CD14-positive monocyte (primary cell): ENCODE data around the gene KIF21B. TPM values are rescaled to one million over a fixed set of nuclear protein-coding genes. Genes with fewer than 3 reads are reported as not detected.

Source experiments
- DNase-seq, 3 donors: peaks; one replicate each; pipeline ENCODE4 v3.0.0-alpha.2; 2011 to 2022
- H2AFZ ChIP-seq: 2 replicates; pipeline ENCODE4 v1.6.0; 2012; ENCODE audit warnings: mild to moderate bottlenecking, low read depth, low read length, inconsistent platforms; ENCODE audit not compliant: insufficient read depth, poor library complexity, severe bottlenecking
- H3K27ac ChIP-seq, 2 donors: 1 replicate in 1 of 2; 2 replicates in 1 of 2; pipeline ENCODE4 v1.5.1; 2012 to 2013; ENCODE audit warnings: low read length in 2 of 2, control low read depth in 1 of 2, inconsistent platforms in 1 of 2, low read depth in 1 of 2, mild to moderate bottlenecking in 1 of 2
- H3K27me3 ChIP-seq, 2 donors: one replicate each; pipeline versions ENCODE4 v1.6.0 to v1.6.1; 2011 to 2013; ENCODE audit warnings: low read length in 2 of 2; ENCODE audit not compliant: control insufficient read depth in 2 of 2, insufficient read depth in 2 of 2
- H3K36me3 ChIP-seq, 2 donors: replicated peaks in 1 of 2; 1 replicate in 1 of 2; 2 replicates in 1 of 2; pipeline versions ENCODE4 v1.5.1 to v1.6.1; 2012 to 2013; ENCODE audit warnings: low read length in 2 of 2, control low read depth in 1 of 2, inconsistent platforms in 1 of 2, mild to moderate bottlenecking in 1 of 2; ENCODE audit not compliant: insufficient read depth in 2 of 2, control insufficient read depth in 1 of 2
- H3K4me1 ChIP-seq, 2 donors: 1 replicate in 1 of 2; 2 replicates in 1 of 2; pipeline versions ENCODE4 v1.5.1 to v1.6.1; 2012 to 2013; ENCODE audit warnings: low read length in 2 of 2, control low read depth in 1 of 2, inconsistent platforms in 1 of 2, mild to moderate bottlenecking in 1 of 2, moderate library complexity in 1 of 2; ENCODE audit not compliant: insufficient read depth in 2 of 2, control insufficient read depth in 1 of 2
- H3K4me2 ChIP-seq: replicated peaks from 2 replicates; pipeline ENCODE3; 2012; ENCODE audit warnings: low read length, moderate library complexity, mild to moderate bottlenecking; ENCODE audit not compliant: poor library complexity, severe bottlenecking; ENCODE audit errors: extremely low read depth
- H3K4me3 ChIP-seq, 3 experiments: fragments of 200-600 bp in 1 of 3; sonication (generic) in 1 of 3; replicated peaks in 1 of 3; 1 replicate in 2 of 3; 2 replicates in 1 of 3; pipeline ENCODE4 v1.5.1; 2011 to 2013; ENCODE audit warnings: low read length in 3 of 3, mild to moderate bottlenecking in 3 of 3, control low read depth in 2 of 3, low read depth in 2 of 3, inconsistent platforms in 1 of 3, moderate library complexity in 1 of 3
- H3K79me2 ChIP-seq: 2 replicates; pipeline ENCODE4 v1.6.0; 2012; ENCODE audit warnings: mild to moderate bottlenecking, control low read depth, inconsistent platforms, low read length, moderate library complexity; ENCODE audit not compliant: insufficient read depth
- H3K9ac ChIP-seq: 2 replicates; pipeline ENCODE4 v1.6.0; 2017; ENCODE audit warnings: low read length, mild to moderate bottlenecking; ENCODE audit not compliant: insufficient read depth, poor library complexity, severe bottlenecking
- H3K9me3 ChIP-seq, 2 donors: replicated peaks in 1 of 2; 1 replicate in 1 of 2; 2 replicates in 1 of 2; pipeline versions ENCODE4 v1.5.1 to v1.6.1; 2012 to 2013; ENCODE audit warnings: low read length in 2 of 2, control low read depth in 1 of 2; ENCODE audit not compliant: control insufficient read depth in 1 of 2, insufficient read depth in 1 of 2
- H4K20me1 ChIP-seq: 2 replicates; pipeline ENCODE4 v1.6.0; 2012; ENCODE audit warnings: mild to moderate bottlenecking, low read length, control low read depth, moderate library complexity; ENCODE audit not compliant: insufficient read depth
- H3K27ac Mint-ChIP-seq, 7 donors: one replicate each; pipeline ENCODE4 v1.8.0; 2020; ENCODE audit warnings: mild to moderate bottlenecking in 7 of 7, mixed read lengths in 7 of 7, moderate library complexity in 6 of 7, inconsistent platforms in 2 of 7
- H3K27me3 Mint-ChIP-seq, 3 donors: one replicate each; pipeline ENCODE4 v1.8.0; 2021 to 2022; ENCODE audit warnings: low read depth in 3 of 3, mild to moderate bottlenecking in 3 of 3, mixed read lengths in 3 of 3, moderate library complexity in 3 of 3, inconsistent platforms in 1 of 3
- H3K36me3 Mint-ChIP-seq, 2 donors: one replicate each; pipeline ENCODE4 v1.8.0; 2020; ENCODE audit warnings: mixed read lengths in 2 of 2, inconsistent platforms in 1 of 2, mild to moderate bottlenecking in 1 of 2
- H3K4me1 Mint-ChIP-seq: one replicate; pipeline ENCODE4 v1.8.0; 2020; ENCODE audit warnings: mild to moderate bottlenecking, mixed read lengths
- H3K4me3 Mint-ChIP-seq, 2 donors: one replicate each; pipeline ENCODE4 v1.8.0; 2020; ENCODE audit warnings: mild to moderate bottlenecking in 2 of 2, mixed read lengths in 2 of 2, moderate library complexity in 1 of 2
- H3K9me3 Mint-ChIP-seq, 7 donors: one replicate each; pipeline ENCODE4 v1.8.0; 2020 to 2022; ENCODE audit warnings: mixed read lengths in 7 of 7, mild to moderate bottlenecking in 6 of 7, moderate library complexity in 6 of 7, inconsistent platforms in 2 of 7
- CTCF ChIP-seq: fragments of 200-600 bp; IDR thresholded peaks from one replicate; pipeline ENCODE4 v1.8.0; 2022; ENCODE audit warnings: antibody characterized with exemption, mild to moderate bottlenecking
- WGBS: methylation state at CpG from one replicate; pipeline ENCODE4 v1.1.5; 2013; ENCODE audit warnings: missing lambda C conversion rate; ENCODE audit not compliant: insufficient coverage; 5-methylcytosine and 5-hydroxymethylcytosine counted together
- intact Hi-C, 2 donors: fragments of 100-400 bp; cut with micrococcal nuclease; formaldehyde crosslinking; loops; one replicate each; pipeline versions ENCODE4 v1.15.0 to v1.15.1; 2023
- polyA plus RNA-seq, 3 donors: library from polyadenylated mRNA; depleted of rRNA in 1 of 3; unstranded in 2 of 3; stranded (reverse) in 1 of 3; fragments of 300-500 nt in 2 of 3; fragments of >200 nt in 1 of 3; fragmentation: Illumina TruSeq in 2 of 3; gene quantifications; 1 replicate in 2 of 3; 2 replicates in 1 of 3; pipeline ENCODE4 v1.2.3, GENCODE V29; 2012 to 2021

Gene KIF21B
- polyA plus RNA-seq, 3 donors, result 0.18 to 9.8 (median 0.30) TPM

- 95% methylated on average over 12 of the region's 14 CpGs for WGBS
- H2AFZ ChIP-seq, result no peak overlapping the region
- DNase-seq, result no peak
- peaks cover 30 to 66% of the 10 kb centered on the region in 2 donors for H3K36me3 ChIP-seq
- no peak overlapping the region for H3K9ac ChIP-seq
- no peak for TF ChIP-seq CTCF
- no peak overlapping the region for H3K27ac ChIP-seq
- Mint-ChIP-seq H3K4me3 (no peak overlapping the region), H3K27ac (no peak overlapping the region), H3K36me3 (peaks cover 58% of the 10 kb centered on the region in 2 donors), H3K27me3 (peaks cover 0 to 9% (median 2%) of the 10 kb centered on the region in 3 donors), H3K9me3 (no peaks in the 10 kb centered on the region), H3K4me1 (no peaks in the 10 kb centered on the region)
- intact Hi-C loops, result loop anchor here in 1 of 2 donors (10.0 kb wide), 1 partner anchor 143 kb away; the partner anchor contains the start of gene CACNA1S
- H3K27me3 ChIP-seq, result no peaks in the 10 kb centered on the region
- no peak overlapping the region for H3K4me2 ChIP-seq
- no peaks in the 10 kb centered on the region for H3K9me3 ChIP-seq
- no peaks in the 10 kb centered on the region for H3K4me1 ChIP-seq
- no peaks in the 10 kb centered on the region for H3K79me2 ChIP-seq
- no peak overlapping the region for H3K4me3 ChIP-seq
- H4K20me1 ChIP-seq, result peaks cover 4% of the 10 kb centered on the region
These were observed 52.0 kb downstream of the KIF21B start for GRCh38 chr1:200971428-200971903.

GRCh38 chr1:200970771-200971427, 52.6 kb downstream of the KIF21B start:
- Histone ChIP-seq H3K4me3 (no peak overlapping the region), H3K9ac (no peak overlapping the region), H2AFZ (no peak overlapping the region), H4K20me1 (peaks cover 4% of the 10 kb centered on the region), H3K27me3 (no peaks in the 10 kb centered on the region), H3K4me2 (no peak overlapping the region), H3K9me3 (no peaks in the 10 kb centered on the region), H3K79me2 (no peaks in the 10 kb centered on the region), H3K36me3 (peaks cover 27 to 60% of the 10 kb centered on the region in 2 donors), H3K4me1 (no peaks in the 10 kb centered on the region), H3K27ac (no peak overlapping the region)
- no peaks in the 10 kb centered on the region for H3K4me1 Mint-ChIP-seq
- no peak for DNase-seq
- peaks cover 52% of the 10 kb centered on the region in 2 donors for H3K36me3 Mint-ChIP-seq
- TF ChIP-seq CTCF, result no peak
- H3K4me3 Mint-ChIP-seq, result no peak overlapping the region
- 98% methylated on average over 11 of the region's 14 CpGs for WGBS
- intact Hi-C loops, result loop anchor here in 1 of 2 donors (10.0 kb wide), 1 partner anchor 144 kb away; the partner anchor contains the start of gene CACNA1S
- no peak overlapping the region for H3K27ac Mint-ChIP-seq
- no peaks in the 10 kb centered on the region for H3K9me3 Mint-ChIP-seq
- peaks cover under 1 to 7% (median under 1%) of the 10 kb centered on the region in 3 donors for H3K27me3 Mint-ChIP-seq
